ENCODE data around the gene FADS2.

DNA sequence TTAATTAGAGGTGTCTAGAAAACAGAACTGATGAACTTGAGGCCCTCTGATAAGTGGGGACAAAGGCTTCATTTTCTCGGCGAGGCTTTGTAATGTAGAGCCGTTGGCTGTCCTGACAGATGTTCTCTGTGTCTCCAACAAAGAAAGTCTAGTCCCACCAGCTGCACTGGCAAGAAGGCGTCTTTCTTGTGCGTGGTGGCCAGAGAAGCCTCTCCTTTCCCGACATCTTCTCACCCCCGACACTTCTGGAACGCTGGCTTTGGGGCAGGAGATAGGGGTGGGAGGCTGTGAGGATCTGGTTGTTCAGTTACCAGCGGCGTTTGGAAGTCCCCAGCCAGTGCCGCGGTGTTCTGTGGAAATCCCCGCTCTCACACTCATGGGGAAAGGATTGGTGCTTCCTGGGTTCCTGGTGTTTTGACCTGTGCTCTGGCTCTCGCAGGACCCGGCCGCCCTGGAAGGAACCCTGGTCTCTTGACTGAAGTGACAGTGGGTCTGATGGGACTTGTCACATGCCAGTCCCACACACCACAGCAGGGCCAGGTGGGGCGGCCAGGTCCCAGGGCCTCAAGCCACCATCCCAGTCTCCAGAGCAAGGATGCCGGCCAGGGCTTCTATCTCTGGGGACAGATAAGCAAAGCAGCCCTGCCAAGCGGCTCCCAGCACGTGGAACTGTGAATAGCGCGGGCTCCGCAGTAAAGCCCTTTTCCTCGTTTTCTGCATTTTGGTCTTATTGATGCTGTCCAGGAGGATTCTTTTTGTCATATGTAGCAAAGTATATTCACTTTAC, 23.2 kb downstream of the FADS2 start:
- no peak for TF ChIP-seq CTCF (IDR thresholded peaks at IDR 0.05; ENCODE audit: low read length)
- no peak for TF ChIP-seq EZH2 (optimal IDR thresholded peaks at IDR 0.05; ENCODE audit: low read depth, low read length)
